Uterus (tissue), 2 donors: ENCODE data around the gene GCHFR.

ENCODE experiments used
- POLR2A ChIP-seq, 2 donors: fragments of 450-650 bp; IDR thresholded peaks; one replicate each; pipeline ENCODE4 v1.6.1; 2016; ENCODE audit warnings: antibody characterized with exemption in 2 of 2, mild to moderate bottlenecking in 1 of 2, moderate library complexity in 1 of 2
- TF ChIP-seq, protein P1 (sequence below), 4 experiments: fragments of 200-600 bp in 2 of 4; fragments of 450-650 bp in 2 of 4; sonication (generic) in 2 of 4; IDR thresholded peaks; one replicate each; pipeline ENCODE4 v1.5.1; 2016 to 2019; ENCODE audit warnings: antibody characterized with exemption in 4 of 4, mild to moderate bottlenecking in 2 of 4, moderate library complexity in 1 of 4

DNA sequence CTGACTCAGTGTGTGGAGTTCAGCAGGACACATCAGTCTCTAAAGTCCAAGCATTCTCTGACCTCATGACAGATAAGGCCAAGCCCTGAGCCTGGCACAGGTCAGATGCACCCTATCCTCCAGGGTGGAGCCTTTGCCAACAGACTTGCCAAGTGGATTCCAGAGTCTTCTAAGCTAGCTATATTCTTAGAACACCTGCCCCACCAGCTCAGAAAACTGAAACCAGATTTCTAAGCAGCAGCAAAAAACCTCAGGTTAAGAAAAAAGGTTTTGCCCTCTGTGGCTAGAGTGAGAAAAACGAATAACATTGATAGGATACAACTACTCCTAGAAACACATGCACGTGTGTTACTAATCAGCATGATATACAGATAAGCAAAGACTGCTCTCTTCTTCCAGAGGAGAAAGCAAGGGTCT, 20.4 kb upstream of the GCHFR start:
- TF ChIP-seq, protein P1, sequence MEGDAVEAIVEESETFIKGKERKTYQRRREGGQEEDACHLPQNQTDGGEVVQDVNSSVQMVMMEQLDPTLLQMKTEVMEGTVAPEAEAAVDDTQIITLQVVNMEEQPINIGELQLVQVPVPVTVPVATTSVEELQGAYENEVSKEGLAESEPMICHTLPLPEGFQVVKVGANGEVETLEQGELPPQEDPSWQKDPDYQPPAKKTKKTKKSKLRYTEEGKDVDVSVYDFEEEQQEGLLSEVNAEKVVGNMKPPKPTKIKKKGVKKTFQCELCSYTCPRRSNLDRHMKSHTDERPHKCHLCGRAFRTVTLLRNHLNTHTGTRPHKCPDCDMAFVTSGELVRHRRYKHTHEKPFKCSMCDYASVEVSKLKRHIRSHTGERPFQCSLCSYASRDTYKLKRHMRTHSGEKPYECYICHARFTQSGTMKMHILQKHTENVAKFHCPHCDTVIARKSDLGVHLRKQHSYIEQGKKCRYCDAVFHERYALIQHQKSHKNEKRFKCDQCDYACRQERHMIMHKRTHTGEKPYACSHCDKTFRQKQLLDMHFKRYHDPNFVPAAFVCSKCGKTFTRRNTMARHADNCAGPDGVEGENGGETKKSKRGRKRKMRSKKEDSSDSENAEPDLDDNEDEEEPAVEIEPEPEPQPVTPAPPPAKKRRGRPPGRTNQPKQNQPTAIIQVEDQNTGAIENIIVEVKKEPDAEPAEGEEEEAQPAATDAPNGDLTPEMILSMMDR (IDR thresholded peaks at IDR 0.05), result no peak
- TF ChIP-seq POLR2A (IDR thresholded peaks at IDR 0.05), result no peak
